AML-193 (cell line): Measurements from ENCODE around the gene IL6ST.

Experiments used
- DNase-seq, 2 experiments: peaks; one replicate each; lab custom pipeline; 2025; lab: John Stamatoyannopoulos, UW

Gene IL6ST

DNA sequence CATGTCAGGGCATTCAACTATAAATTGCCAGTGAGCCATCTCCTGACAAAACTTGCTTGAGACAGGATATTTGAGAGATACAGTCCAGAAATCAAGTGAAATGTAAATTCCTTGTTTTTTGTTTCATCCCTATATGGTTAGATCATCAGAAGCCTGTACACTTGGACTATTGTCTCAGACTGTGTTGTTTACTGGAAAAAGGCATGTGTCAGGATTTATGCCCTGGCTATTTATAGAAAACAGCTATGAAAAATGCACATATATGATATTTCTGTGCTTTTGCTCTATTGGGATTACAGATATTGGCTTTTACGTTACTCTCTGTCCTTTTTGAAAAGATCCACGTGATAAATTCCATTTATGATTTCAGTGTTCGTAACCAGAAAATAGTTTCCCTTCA lies 99.4 kb downstream of the IL6ST start:
- DNase-seq: no peak

DNA sequence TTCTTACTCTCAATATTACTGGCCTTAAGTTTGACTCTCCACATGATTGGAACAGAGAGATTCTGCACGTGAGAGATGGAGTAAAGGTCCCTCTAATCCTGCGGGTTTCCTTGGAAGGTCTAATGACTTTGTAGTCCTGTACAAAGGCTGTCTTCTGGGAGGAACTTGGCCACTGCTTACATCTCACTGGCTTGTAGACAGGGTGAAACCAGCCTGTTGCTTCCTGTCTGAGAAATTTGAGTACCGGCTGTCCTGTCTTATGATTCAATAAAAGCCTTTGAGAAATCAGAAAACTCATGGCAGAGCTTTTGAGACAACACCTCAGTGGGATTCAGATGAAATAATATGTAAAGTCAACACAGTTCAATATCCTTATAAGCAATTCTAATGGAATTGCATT lies 100.6 kb downstream of the IL6ST start:
- no peak for DNase-seq

DNA sequence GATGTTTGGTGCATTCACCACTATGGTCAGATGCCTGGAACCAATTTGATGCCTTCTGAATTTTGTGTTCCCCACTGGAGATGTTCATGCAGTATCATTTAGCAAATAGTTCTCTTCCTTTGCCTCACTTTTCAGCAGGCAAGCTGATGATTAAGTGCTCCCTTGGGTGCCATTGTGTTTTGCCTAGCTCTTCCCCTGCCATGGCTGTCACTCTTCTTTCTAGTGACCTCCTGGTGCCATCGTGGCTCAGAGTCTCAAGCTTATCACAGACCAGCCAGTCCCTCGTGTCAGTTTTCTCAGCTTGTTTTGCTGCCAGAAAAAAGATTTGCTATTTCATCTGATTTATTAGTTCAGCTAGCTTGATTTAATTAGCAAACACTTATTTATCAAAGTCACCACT lies 102.3 kb downstream of the IL6ST start:
- DNase-seq: no peak

DNA sequence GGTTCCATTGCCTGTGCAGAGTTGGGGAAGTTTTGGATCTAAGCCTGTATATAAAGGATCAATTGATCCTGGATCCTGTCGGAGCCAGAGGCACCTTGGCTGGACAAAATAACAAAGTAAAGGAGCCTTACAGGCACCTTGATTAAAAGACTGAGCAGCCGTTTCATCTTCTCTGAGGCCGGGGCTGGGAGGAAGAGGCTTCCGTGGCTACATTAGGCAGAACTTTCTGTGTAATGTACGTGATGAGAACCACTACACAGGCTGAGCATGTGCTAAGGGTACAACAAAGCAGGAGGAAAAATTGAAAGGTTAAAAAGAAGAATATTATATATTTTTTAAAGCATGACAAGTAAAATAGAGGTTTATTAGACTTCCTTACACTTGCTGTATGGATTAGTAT lies 106.6 kb downstream of the IL6ST start:
- DNase-seq: no peak

DNA sequence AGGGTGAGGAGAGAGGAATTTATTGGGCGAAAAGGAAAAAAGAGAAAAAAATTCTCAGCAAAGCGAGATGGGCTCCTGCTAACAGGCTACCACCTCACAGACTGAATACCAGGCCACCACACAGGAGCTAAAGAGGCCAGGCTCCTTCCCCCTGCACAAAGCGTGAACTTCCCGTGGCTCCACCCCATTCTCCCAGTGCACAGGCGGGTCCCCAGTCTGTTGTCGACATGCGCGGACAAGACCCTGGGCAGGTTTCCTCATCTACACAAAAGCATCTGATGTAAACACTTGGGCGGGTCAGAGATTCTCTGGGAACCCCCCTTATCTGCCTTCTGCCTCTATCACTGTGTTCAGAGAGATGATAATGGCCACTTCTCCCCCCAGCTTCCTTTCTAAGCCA lies 109.4 kb downstream of the IL6ST start:
- no peak for DNase-seq
